ENCODE measurements around the gene PTPRF.

DNA sequence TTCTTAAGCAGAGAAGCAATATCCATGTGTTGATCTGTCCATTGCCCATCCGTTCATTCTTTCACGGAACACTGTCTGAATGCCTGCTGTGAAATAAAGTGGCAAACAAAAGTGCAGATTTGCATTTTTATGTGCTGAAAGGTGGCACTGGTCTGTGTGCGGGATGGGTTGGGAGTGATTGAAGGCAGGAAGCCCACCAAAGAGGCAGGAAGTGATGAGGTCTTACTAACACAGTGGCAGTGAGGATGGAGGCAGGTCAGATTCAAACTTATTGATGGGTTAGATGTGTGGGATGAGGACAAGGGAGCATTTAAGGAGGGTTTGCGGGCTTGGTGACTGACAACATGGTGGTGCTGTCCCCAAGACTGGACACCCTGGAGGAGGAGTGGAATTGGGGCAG, 8.3 kb downstream of the PTPRF start:
- TF ChIP-seq, protein P1, sequence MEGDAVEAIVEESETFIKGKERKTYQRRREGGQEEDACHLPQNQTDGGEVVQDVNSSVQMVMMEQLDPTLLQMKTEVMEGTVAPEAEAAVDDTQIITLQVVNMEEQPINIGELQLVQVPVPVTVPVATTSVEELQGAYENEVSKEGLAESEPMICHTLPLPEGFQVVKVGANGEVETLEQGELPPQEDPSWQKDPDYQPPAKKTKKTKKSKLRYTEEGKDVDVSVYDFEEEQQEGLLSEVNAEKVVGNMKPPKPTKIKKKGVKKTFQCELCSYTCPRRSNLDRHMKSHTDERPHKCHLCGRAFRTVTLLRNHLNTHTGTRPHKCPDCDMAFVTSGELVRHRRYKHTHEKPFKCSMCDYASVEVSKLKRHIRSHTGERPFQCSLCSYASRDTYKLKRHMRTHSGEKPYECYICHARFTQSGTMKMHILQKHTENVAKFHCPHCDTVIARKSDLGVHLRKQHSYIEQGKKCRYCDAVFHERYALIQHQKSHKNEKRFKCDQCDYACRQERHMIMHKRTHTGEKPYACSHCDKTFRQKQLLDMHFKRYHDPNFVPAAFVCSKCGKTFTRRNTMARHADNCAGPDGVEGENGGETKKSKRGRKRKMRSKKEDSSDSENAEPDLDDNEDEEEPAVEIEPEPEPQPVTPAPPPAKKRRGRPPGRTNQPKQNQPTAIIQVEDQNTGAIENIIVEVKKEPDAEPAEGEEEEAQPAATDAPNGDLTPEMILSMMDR (IDR thresholded peaks at IDR 0.05), result no peak
- no peak for TF ChIP-seq POLR2A (IDR thresholded peaks at IDR 0.05)
